ENCODE measurements around the gene MAP1LC3B. TPM values are rescaled to one million over a fixed set of nuclear protein-coding genes. Genes with fewer than 3 reads are reported as not detected.
"Not testable (repeated sequence)": the region's sequence is repeated elsewhere in the genome, so short reads cannot be mapped to it uniquely, and the experiment has no call there.

The MAP1LC3B gene
- total RNA-seq, 5 donors from 2014 or later (not counting 1 experiment from before 2014, with no cell fraction given): 51.3 to 90.4 (median 53.3) TPM

GRCh38 chr16:87358250-87358649 is 33.9 kb upstream of the MAP1LC3B start:
- no peaks in the 10 kb centered on the region for H3K9me3 ChIP-seq
- H3K4me1 ChIP-seq (ENCODE audit: control insufficient read depth in 1 of 2, extremely low read depth in 1 of 2, insufficient read depth in 2 of 2, low read length in 2 of 2): peaks cover 0 to 3% of the 10 kb centered on the region in 2 experiments
- POLR2A ChIA-PET: no interaction called here
- no peak overlapping the region for H3K27ac Mint-ChIP-seq
- H3K27me3 Mint-ChIP-seq: no peaks in the 10 kb centered on the region
- no peak overlapping the region for H3K4me3 Mint-ChIP-seq
- peaks cover 31% of the 10 kb centered on the region for H3K36me3 Mint-ChIP-seq
- H3K36me3 ChIP-seq (ENCODE audit: control insufficient read depth in 2 of 2, extremely low read depth in 1 of 2, insufficient read depth in 1 of 2, low read length in 1 of 2): peaks cover 15 to 64% of the 10 kb centered on the region in 2 donors
- H3K27me3 ChIP-seq (replicated peaks in 1 of 2; ENCODE audit: control insufficient read depth in 2 of 2, extremely low read depth in 1 of 2, insufficient read depth in 2 of 2, low read length in 1 of 2): no peaks in the 10 kb centered on the region
- WGBS (ENCODE audit: insufficient coverage): 97% methylated on average over 17 of the region's 17 CpGs
- H3K9me3 Mint-ChIP-seq: no peaks in the 10 kb centered on the region
- CTCF ChIA-PET: interaction anchor here in 1 of 2 donors (0.5 to 0.6 kb wide), 2 partner anchors 87 to 542 kb away, joined by 4 to 5 read pairs; no protein-coding TSS in a partner anchor
- no peak overlapping the region for H3K4me3 ChIP-seq (ENCODE audit: control insufficient read depth in 1 of 2, extremely low read depth in 1 of 2, low read length in 1 of 2)
- DNase-seq (no peak), ATAC-seq (replicated peaks in 1 of 4) (no peak)
- H3K4me1 Mint-ChIP-seq: peaks cover 0 to 3% (median 3%) of the 10 kb centered on the region in 3 donors
- H3K27ac ChIP-seq (ENCODE audit: low read length): no peak overlapping the region

- WGBS (ENCODE audit: insufficient coverage): 97% methylated on average over 6 of the region's 9 CpGs
- Mint-ChIP-seq H3K27me3 (no peaks in the 10 kb centered on the region), H3K4me3 (no peak overlapping the region)
These were observed 33.4 kb upstream of the MAP1LC3B start for GRCh38 chr16:87358696-87359095.

GRCh38 chr16:87359121-87359520 is 33.0 kb upstream of the MAP1LC3B start:
- DNase-seq: no peak
- Histone ChIP-seq H3K4me1 (ENCODE audit: control insufficient read depth in 1 of 2, extremely low read depth in 1 of 2, insufficient read depth in 2 of 2, low read length in 2 of 2) (peaks cover 0 to 3% of the 10 kb centered on the region in 2 experiments), H3K27ac (ENCODE audit: low read length) (no peak overlapping the region), H3K36me3 (ENCODE audit: control insufficient read depth in 2 of 2, extremely low read depth in 1 of 2, insufficient read depth in 1 of 2, low read length in 1 of 2) (peaks cover 14 to 60% of the 10 kb centered on the region in 2 donors), H3K9me3 (no peaks in the 10 kb centered on the region), H3K27me3 (replicated peaks in 1 of 2; ENCODE audit: control insufficient read depth in 2 of 2, extremely low read depth in 1 of 2, insufficient read depth in 2 of 2, low read length in 1 of 2) (no peaks in the 10 kb centered on the region), H3K4me3 (ENCODE audit: control insufficient read depth in 1 of 2, extremely low read depth in 1 of 2, low read length in 1 of 2) (no peak overlapping the region)
- 94% methylated on average over 6 of the region's 7 CpGs for WGBS (ENCODE audit: insufficient coverage)
- Mint-ChIP-seq H3K36me3 (peaks cover 36% of the 10 kb centered on the region), H3K9me3 (no peaks in the 10 kb centered on the region), H3K27me3 (no peaks in the 10 kb centered on the region), H3K27ac (no peak overlapping the region), H3K4me1 (peaks cover 0 to 11% (median 4%) of the 10 kb centered on the region in 3 donors), H3K4me3 (no peak overlapping the region)
- no peak for ATAC-seq (replicated peaks in 1 of 4)
- POLR2A ChIA-PET: no interaction called here
- CTCF ChIA-PET: no interaction called here

More at GRCh38 chr16:87358696-87359095, 33.4 kb upstream of the MAP1LC3B start:
- Histone ChIP-seq H3K36me3 (ENCODE audit: control insufficient read depth in 2 of 2, extremely low read depth in 1 of 2, insufficient read depth in 1 of 2, low read length in 1 of 2) (peaks cover 14 to 64% of the 10 kb centered on the region in 2 donors), H3K9me3 (no peaks in the 10 kb centered on the region), H3K27ac (ENCODE audit: low read length) (no peak overlapping the region), H3K4me3 (ENCODE audit: control insufficient read depth in 1 of 2, extremely low read depth in 1 of 2, low read length in 1 of 2) (no peak overlapping the region), H3K27me3 (replicated peaks in 1 of 2; ENCODE audit: control insufficient read depth in 2 of 2, extremely low read depth in 1 of 2, insufficient read depth in 2 of 2, low read length in 1 of 2) (no peaks in the 10 kb centered on the region), H3K4me1 (ENCODE audit: control insufficient read depth in 1 of 2, extremely low read depth in 1 of 2, insufficient read depth in 2 of 2, low read length in 2 of 2) (peaks cover 0 to 3% of the 10 kb centered on the region in 2 experiments)
- peaks cover 0 to 7% (median 4%) of the 10 kb centered on the region in 3 donors for H3K4me1 Mint-ChIP-seq
- no peak overlapping the region for H3K27ac Mint-ChIP-seq
- POLR2A ChIA-PET: no interaction called here
- H3K36me3 Mint-ChIP-seq: peaks cover 35% of the 10 kb centered on the region
- ATAC-seq (replicated peaks in 1 of 4): no peak
- CTCF ChIA-PET: interaction anchor here in 1 of 2 donors (0.5 to 0.6 kb wide), 2 partner anchors 87 to 541 kb away, joined by 4 to 5 read pairs; no protein-coding TSS in a partner anchor
- DNase-seq: no peak
- no peaks in the 10 kb centered on the region for H3K9me3 Mint-ChIP-seq

GRCh38 chr16:87360862-87361610 is 31.1 kb upstream of the MAP1LC3B start:
- WGBS (ENCODE audit: insufficient coverage): 100% methylated on average over 15 of the region's 16 CpGs
- Histone ChIP-seq H3K9me3 (no peaks in the 10 kb centered on the region), H3K36me3 (ENCODE audit: control insufficient read depth in 2 of 2, extremely low read depth in 1 of 2, insufficient read depth in 1 of 2, low read length in 1 of 2) (peaks cover 11 to 60% of the 10 kb centered on the region in 2 donors), H3K4me3 (ENCODE audit: control insufficient read depth in 1 of 2, extremely low read depth in 1 of 2, low read length in 1 of 2) (no peak overlapping the region), H3K27ac (ENCODE audit: low read length) (no peak overlapping the region), H3K4me1 (ENCODE audit: control insufficient read depth in 1 of 2, extremely low read depth in 1 of 2, insufficient read depth in 2 of 2, low read length in 2 of 2) (peaks cover 0 to 6% of the 10 kb centered on the region in 2 experiments), H3K27me3 (replicated peaks in 1 of 2; ENCODE audit: control insufficient read depth in 2 of 2, extremely low read depth in 1 of 2, insufficient read depth in 2 of 2, low read length in 1 of 2) (no peaks in the 10 kb centered on the region)
- Mint-ChIP-seq H3K36me3 (peaks cover 38% of the 10 kb centered on the region), H3K4me1 (peaks cover 14 to 23% (median 16%) of the 10 kb centered on the region in 3 donors), H3K27me3 (no peaks in the 10 kb centered on the region), H3K27ac (no peak overlapping the region), H3K4me3 (no peak overlapping the region), H3K9me3 (no peaks in the 10 kb centered on the region)
- no peak for ATAC-seq (replicated peaks in 1 of 4)
- ChIA-PET CTCF (interaction anchor here in 1 of 2 donors (1.1 kb wide), 1 partner anchor 21 kb away, joined by 3 read pairs; no protein-coding TSS in a partner anchor), POLR2A (interaction anchor here in 1 of 2 donors (0.6 kb wide), 1 partner anchor 1850 kb away, joined by 4 read pairs; no protein-coding TSS in a partner anchor)
- DNase-seq: no peak

- Histone ChIP-seq H3K4me3 (ENCODE audit: control insufficient read depth in 1 of 2, extremely low read depth in 1 of 2, low read length in 1 of 2) (no peak overlapping the region), H3K9me3 (no peaks in the 10 kb centered on the region), H3K4me1 (ENCODE audit: control insufficient read depth in 1 of 2, extremely low read depth in 1 of 2, insufficient read depth in 2 of 2, low read length in 2 of 2) (peaks cover 0 to 6% of the 10 kb centered on the region in 2 experiments), H3K27me3 (replicated peaks in 1 of 2; ENCODE audit: control insufficient read depth in 2 of 2, extremely low read depth in 1 of 2, insufficient read depth in 2 of 2, low read length in 1 of 2) (no peaks in the 10 kb centered on the region), H3K27ac (ENCODE audit: low read length) (no peak overlapping the region), H3K36me3 (ENCODE audit: control insufficient read depth in 2 of 2, extremely low read depth in 1 of 2, insufficient read depth in 1 of 2, low read length in 1 of 2) (peaks cover 3 to 51% of the 10 kb centered on the region in 2 donors)
- peaks cover 19 to 28% (median 22%) of the 10 kb centered on the region in 3 donors for H3K4me1 Mint-ChIP-seq
- H3K4me3 Mint-ChIP-seq: no peak overlapping the region
- CTCF ChIA-PET: no interaction called here
- peaks cover 40% of the 10 kb centered on the region for H3K36me3 Mint-ChIP-seq
- POLR2A ChIA-PET: no interaction called here
- DNase-seq (no peak), ATAC-seq (replicated peaks in 1 of 4) (no peak)
- H3K27me3 Mint-ChIP-seq: no peaks in the 10 kb centered on the region
- WGBS (ENCODE audit: insufficient coverage): 100% methylated on average over 1 of the region's 8 CpGs
- no peak overlapping the region for H3K27ac Mint-ChIP-seq
- no peaks in the 10 kb centered on the region for H3K9me3 Mint-ChIP-seq
These were observed 30.1 kb upstream of the MAP1LC3B start for GRCh38 chr16:87361916-87362619.

GRCh38 chr16:87362828-87363559 is 29.1 kb upstream of the MAP1LC3B start:
- H3K36me3 ChIP-seq (ENCODE audit: control insufficient read depth in 2 of 2, extremely low read depth in 1 of 2, insufficient read depth in 1 of 2, low read length in 1 of 2): peaks cover 3 to 45% of the 10 kb centered on the region in 2 donors
- WGBS (ENCODE audit: insufficient coverage): 98% methylated on average over 4 of the region's 13 CpGs

More at GRCh38 chr16:87362828-87363559, 29.1 kb upstream of the MAP1LC3B start:
- H3K9me3 ChIP-seq; H3K27ac ChIP-seq (ENCODE audit: low read length); H3K27me3 Mint-ChIP-seq; H3K4me3 ChIP-seq (ENCODE audit: control insufficient read depth in 1 of 2, extremely low read depth in 1 of 2, low read length in 1 of 2); H3K27ac Mint-ChIP-seq; ATAC-seq (replicated peaks in 1 of 4); H3K4me3 Mint-ChIP-seq; H3K4me1 ChIP-seq (ENCODE audit: control insufficient read depth in 1 of 2, extremely low read depth in 1 of 2, insufficient read depth in 2 of 2, low read length in 2 of 2); DNase-seq; H3K27me3 ChIP-seq (replicated peaks in 1 of 2; ENCODE audit: control insufficient read depth in 2 of 2, extremely low read depth in 1 of 2, insufficient read depth in 2 of 2, low read length in 1 of 2); POLR2A ChIA-PET; H3K9me3 Mint-ChIP-seq: not testable (repeated sequence)
- Mint-ChIP-seq H3K36me3 (peaks cover 39% of the 10 kb centered on the region), H3K4me1 (peaks cover 26 to 37% (median 27%) of the 10 kb centered on the region in 3 donors)
- CTCF ChIA-PET: interaction anchor here in 1 of 2 donors (0.6 kb wide), 1 partner anchor 32 kb away, joined by 4 read pairs; no protein-coding TSS in a partner anchor

Data from T-cell (primary cell).